ENCODE measurements around the gene C4B. TPM values are rescaled to one million over a fixed set of nuclear protein-coding genes. Genes with fewer than 3 reads are reported as not detected.
"Not testable (repeated sequence)": the region's sequence is repeated elsewhere in the genome, so short reads cannot be mapped to it uniquely, and the experiment has no call there.

C4B gene
- total and polyA plus RNA-seq, 3 donors from 2014 or later: 21.3 to 125 (median 96.7) TPM

- intact Hi-C loops (cut with DNase I; ENCODE audit: low total_unique reads); H3K27ac ChIP-seq; H3K4me3 ChIP-seq; H3K9me3 ChIP-seq; H3K4me1 ChIP-seq; H3K27me3 ChIP-seq; DNase-seq; H3K36me3 ChIP-seq (ENCODE audit: low read depth, missing control alignments): not testable (repeated sequence)
- WGBS, 2 donors: 97% methylated on average over 11 of the region's 15 CpGs; no CpG with 5 or more reads in 1 of the 2 donors
These were observed 27.7 kb downstream of the C4B start for GRCh38 chr6:32042276-32042675.

DNA sequence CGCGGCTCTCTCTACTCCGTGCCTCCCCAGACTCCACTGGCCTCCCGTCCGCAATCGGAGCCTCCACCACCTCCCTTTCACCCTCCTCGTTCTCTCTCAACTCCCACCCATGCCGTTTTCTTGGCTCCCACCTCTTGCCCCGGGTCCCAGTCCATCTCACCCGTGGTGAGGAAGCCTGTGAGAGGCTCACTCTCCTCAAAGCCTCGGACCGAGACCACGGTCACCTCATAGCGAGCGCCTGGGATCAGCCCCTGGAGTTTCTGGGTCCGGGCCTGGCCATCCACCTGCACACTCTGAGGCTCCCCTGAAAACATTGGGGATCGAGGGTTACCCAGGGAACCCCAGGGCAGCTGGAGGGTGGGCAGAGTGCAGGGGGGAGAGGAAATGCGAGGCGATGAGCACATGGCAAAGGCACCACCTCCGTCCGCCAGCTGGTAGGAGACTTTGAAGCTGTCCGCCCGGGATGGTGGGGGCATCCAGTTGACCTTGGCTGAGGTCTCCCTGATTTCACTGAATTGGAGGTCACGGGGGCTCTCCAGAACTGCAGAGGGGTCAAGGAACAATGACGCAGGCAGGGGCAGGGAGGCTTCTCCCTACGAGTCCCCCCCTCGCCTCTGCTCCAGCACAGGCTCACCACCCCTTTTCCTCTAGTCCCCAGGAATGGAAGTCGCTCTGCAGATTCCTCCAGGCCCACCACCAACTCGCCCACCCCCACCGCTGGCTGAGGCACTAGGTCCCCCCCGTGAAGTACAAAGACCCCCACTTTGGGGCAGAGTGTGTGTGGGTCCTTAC, 29.2 kb downstream of the C4B start:
- H3K27ac ChIP-seq; H3K27me3 ChIP-seq; H3K36me3 ChIP-seq (ENCODE audit: low read depth, missing control alignments); H3K9me3 ChIP-seq; H3K4me3 ChIP-seq; intact Hi-C loops (cut with DNase I; ENCODE audit: low total_unique reads); DNase-seq: not testable (repeated sequence)
- 90 to 93% methylated on average over 11 to 21 of the region's 31 CpGs for WGBS, 2 donors
- H3K4me1 ChIP-seq: peaks cover 20% of the 10 kb centered on the region

DNA sequence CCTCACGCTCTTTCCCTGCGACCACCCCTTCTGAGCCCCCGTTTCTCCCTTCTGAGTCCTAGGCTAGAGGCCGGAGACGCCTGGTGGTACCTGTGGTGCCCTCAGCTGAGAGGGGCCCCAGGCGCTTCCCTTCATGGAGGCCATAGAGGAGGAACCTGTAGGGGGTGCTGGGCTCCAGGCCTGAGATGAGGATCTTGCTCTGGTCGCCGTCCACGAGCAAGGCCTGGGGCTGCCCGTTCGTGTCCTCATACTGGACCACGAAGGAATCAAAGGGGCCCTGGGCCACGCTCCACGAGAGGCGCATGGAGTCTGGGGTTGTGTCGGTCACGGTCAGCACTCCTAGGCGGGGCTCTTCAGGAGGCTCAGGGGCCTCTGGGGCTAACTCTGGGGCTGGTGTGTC, 30.3 kb downstream of the C4B start:
- H3K9me3 ChIP-seq; H3K27ac ChIP-seq; H3K27me3 ChIP-seq; DNase-seq; intact Hi-C loops (cut with DNase I; ENCODE audit: low total_unique reads); H3K36me3 ChIP-seq (ENCODE audit: low read depth, missing control alignments); H3K4me3 ChIP-seq: not testable (repeated sequence)
- peaks cover 20% of the 10 kb centered on the region for H3K4me1 ChIP-seq
- 81 to 93% methylated on average over 5 to 8 of the region's 18 CpGs for WGBS, 2 donors

GRCh38 chr6:32045811-32046449, 31.3 kb downstream of the C4B start:
- Histone ChIP-seq H3K27me3 (no peaks in the 10 kb centered on the region), H3K9me3 (no peaks in the 10 kb centered on the region), H3K4me3 (no peak overlapping the region), H3K36me3 (ENCODE audit: low read depth, missing control alignments) (no peaks in the 10 kb centered on the region), H3K4me1 (peaks cover 20% of the 10 kb centered on the region), H3K27ac (peak overlapping the region in 1 of 2 donors; percentile 75)
- DNase-seq: no peak
- 75 to 78% methylated on average over 13 to 21 of the region's 22 CpGs for WGBS, 2 donors
- intact Hi-C loops (cut with DNase I; ENCODE audit: low total_unique reads): no loop called here
- no peak for TF ChIP-seq POLR2A (IDR thresholded peaks at IDR 0.05)
- TF ChIP-seq, protein P1, sequence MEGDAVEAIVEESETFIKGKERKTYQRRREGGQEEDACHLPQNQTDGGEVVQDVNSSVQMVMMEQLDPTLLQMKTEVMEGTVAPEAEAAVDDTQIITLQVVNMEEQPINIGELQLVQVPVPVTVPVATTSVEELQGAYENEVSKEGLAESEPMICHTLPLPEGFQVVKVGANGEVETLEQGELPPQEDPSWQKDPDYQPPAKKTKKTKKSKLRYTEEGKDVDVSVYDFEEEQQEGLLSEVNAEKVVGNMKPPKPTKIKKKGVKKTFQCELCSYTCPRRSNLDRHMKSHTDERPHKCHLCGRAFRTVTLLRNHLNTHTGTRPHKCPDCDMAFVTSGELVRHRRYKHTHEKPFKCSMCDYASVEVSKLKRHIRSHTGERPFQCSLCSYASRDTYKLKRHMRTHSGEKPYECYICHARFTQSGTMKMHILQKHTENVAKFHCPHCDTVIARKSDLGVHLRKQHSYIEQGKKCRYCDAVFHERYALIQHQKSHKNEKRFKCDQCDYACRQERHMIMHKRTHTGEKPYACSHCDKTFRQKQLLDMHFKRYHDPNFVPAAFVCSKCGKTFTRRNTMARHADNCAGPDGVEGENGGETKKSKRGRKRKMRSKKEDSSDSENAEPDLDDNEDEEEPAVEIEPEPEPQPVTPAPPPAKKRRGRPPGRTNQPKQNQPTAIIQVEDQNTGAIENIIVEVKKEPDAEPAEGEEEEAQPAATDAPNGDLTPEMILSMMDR (IDR thresholded peaks at IDR 0.05): no peak

- 56 to 64% methylated on average over 14 of the region's 14 CpGs for WGBS, 2 donors
- H3K4me1 ChIP-seq: peaks cover 20% of the 10 kb centered on the region
- H3K36me3 ChIP-seq (ENCODE audit: low read depth, missing control alignments): no peaks in the 10 kb centered on the region
- H3K27ac ChIP-seq: peak overlapping the region in 1 of 2 donors; percentile 75
- no peak overlapping the region for H3K4me3 ChIP-seq
- no peaks in the 10 kb centered on the region for H3K27me3 ChIP-seq
- no peaks in the 10 kb centered on the region for H3K9me3 ChIP-seq
- peak; percentile 25 for DNase-seq
- intact Hi-C loops (cut with DNase I; ENCODE audit: low total_unique reads): no loop called here
- TF ChIP-seq POLR2A (IDR thresholded peaks at IDR 0.05): no peak
- TF ChIP-seq, protein P1 (IDR thresholded peaks at IDR 0.05): no peak
These were observed 32.0 kb downstream of the C4B start for GRCh38 chr6:32046450-32047083.

DNA sequence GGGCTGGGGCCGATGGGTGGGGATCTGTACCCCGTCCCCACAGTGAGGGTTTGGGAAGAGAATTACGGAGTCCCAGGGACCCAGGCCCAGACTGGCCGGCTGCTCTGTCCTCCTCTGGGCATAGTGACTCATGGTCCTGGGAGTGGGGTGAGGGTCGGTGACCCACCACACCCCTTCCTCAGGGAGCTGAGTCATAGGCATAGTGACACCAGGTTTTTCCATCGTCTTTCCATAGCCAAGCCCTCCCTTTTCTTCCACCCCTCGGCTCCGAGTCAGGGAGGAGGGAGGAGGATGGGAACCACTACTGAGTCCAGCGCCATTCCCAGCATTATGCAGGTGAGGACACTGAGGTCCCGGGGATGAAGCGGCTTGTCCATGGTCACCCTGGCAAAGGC, 32.5 kb downstream of the C4B start:
- WGBS, 2 donors: 53 to 68% methylated on average over 10 to 11 of the region's 11 CpGs
- Histone ChIP-seq H3K4me1 (peaks cover 20% of the 10 kb centered on the region), H3K4me3 (no peak overlapping the region), H3K9me3 (no peaks in the 10 kb centered on the region), H3K36me3 (ENCODE audit: low read depth, missing control alignments) (no peaks in the 10 kb centered on the region), H3K27me3 (no peaks in the 10 kb centered on the region), H3K27ac (peak overlapping the region in 1 of 2 donors; percentile 75)
- peak; percentile 35 for DNase-seq
- intact Hi-C loops (cut with DNase I; ENCODE audit: low total_unique reads): no loop called here
- TF ChIP-seq, protein P1 (IDR thresholded peaks at IDR 0.05): no peak
- TF ChIP-seq POLR2A (IDR thresholded peaks at IDR 0.05): no peak
